GM12878 (cell line): Measurements from ENCODE around the gene TJAP1. TPM values are rescaled to one million over a fixed set of nuclear protein-coding genes. Genes with fewer than 3 reads are reported as not detected.

ENCODE experiments used
- ATAC-seq: fragments of 200-7000 bp; cut with Tn5 transposase; 3 replicates; pipeline ENCODE4 v1.9.1; 2020; ENCODE audit warnings: mild to moderate bottlenecking, moderate library complexity
- BruUV-seq: library from RNA; stranded (reverse); fragments of 400-500 nt; replicated peaks from 2 replicates; lab custom pipeline; 2021; lab: Mats Ljungman, UMichigan
- CTCF ChIA-PET: fragments of 300-600 bp; sonication (Branson Sonifier 250); formaldehyde crosslinking; extraction: SDS; loops from one replicate; lab custom pipeline; 2021; ENCODE audit warnings: inconsistent platforms; lab: Yijun Ruan, JAX
- POLR2A ChIA-PET: fragments of 350-600 bp; formaldehyde crosslinking; extraction: SDS; loops from one replicate; lab custom pipeline; 2021; ENCODE audit warnings: inconsistent platforms; lab: Charles Lee
- RAD21 ChIA-PET: fragments of 300-600 bp; sonication (Branson Sonifier 250); formaldehyde crosslinking; loops from one replicate; lab custom pipeline; 2023; ENCODE audit warnings: antibody characterized with exemption; ENCODE audit not compliant: unreplicated experiment; lab: Charles Lee
- SMC1A ChIA-PET: fragments of 300-600 bp; sonication (Branson Sonifier 250); formaldehyde crosslinking; loops from one replicate; lab custom pipeline; 2023; ENCODE audit not compliant: unreplicated experiment, uncharacterized antibody; lab: Charles Lee
- DNase-seq: peaks from one replicate; pipeline ENCODE4 v3.0.0-alpha.2; 2011; ENCODE audit warnings: low read depth, low spot score
- FAIRE-seq: peaks from 3 replicates; lab custom pipeline; 2011; peaks lifted over from hg19 to GRCh38; lab: Jason Lieb, UNC
- H2AFZ ChIP-seq: 2 replicates; pipeline ENCODE4 v1.6.0; 2011; ENCODE audit warnings: low read depth, low read length, control low read depth; ENCODE audit not compliant: control insufficient read depth
- H3K27ac ChIP-seq: 2 replicates; pipeline ENCODE4 v1.5.1; 2011; ENCODE audit warnings: control low read depth; ENCODE audit not compliant: control insufficient read depth, insufficient read depth
- H3K27me3 ChIP-seq, 2 experiments: replicated peaks in 1 of 2; 2 replicates each; pipeline versions ENCODE4 v1.6.0 to v1.6.1; 2011; ENCODE audit warnings: low read length in 1 of 2; ENCODE audit not compliant: control insufficient read depth in 2 of 2, insufficient read depth in 2 of 2
- H3K36me3 ChIP-seq, 2 experiments: 2 replicates each; pipeline ENCODE4 v1.5.1; 2011; ENCODE audit warnings: low read length in 1 of 2; ENCODE audit not compliant: control insufficient read depth in 2 of 2, insufficient read depth in 2 of 2
- H3K4me1 ChIP-seq: 2 replicates; pipeline ENCODE4 v1.6.1; 2011; ENCODE audit warnings: mild to moderate bottlenecking, low read length, moderate library complexity, mixed read lengths; ENCODE audit not compliant: control insufficient read depth, insufficient read depth
- H3K4me2 ChIP-seq: 2 replicates; pipeline ENCODE4 v1.6.0; 2011; ENCODE audit warnings: control low read depth; ENCODE audit not compliant: control insufficient read depth, insufficient read depth
- H3K4me3 ChIP-seq: fragments of 200-600 bp; sonication (generic); 2 replicates; pipeline ENCODE4 v1.5.1; 2016
- H3K79me2 ChIP-seq: 2 replicates; pipeline ENCODE4 v1.6.0; 2011; ENCODE audit warnings: low read length; ENCODE audit not compliant: control insufficient read depth, insufficient read depth
- H3K9ac ChIP-seq: 2 replicates; pipeline ENCODE4 v1.8.0; 2011; ENCODE audit warnings: low read length, control low read depth, mixed read lengths; ENCODE audit not compliant: control insufficient read depth, insufficient read depth
- H3K9me3 ChIP-seq: replicated peaks from 3 replicates; pipeline ENCODE4 v1.5.1; 2011; ENCODE audit warnings: mild to moderate bottlenecking, low read length; ENCODE audit not compliant: control insufficient read depth, insufficient read depth
- H4K20me1 ChIP-seq: 2 replicates; pipeline ENCODE4 v1.6.0; 2011; ENCODE audit not compliant: control insufficient read depth, insufficient read depth
- ASH2L ChIP-seq: fragments of 300-600, 200-600 bp; sonication (generic); IDR thresholded peaks from 2 replicates; pipeline ENCODE4 v1.6.1; 2017; ENCODE audit warnings: low read depth, mild to moderate bottlenecking, borderline replicate concordance
- BHLHE40 ChIP-seq, 2 experiments: fragments of 450-650 bp in 1 of 2; IDR thresholded peaks; 2 replicates each; pipeline ENCODE4 v1.6.1; 2011 to 2017; ENCODE audit warnings: low read depth in 2 of 2, borderline replicate concordance in 1 of 2, improper control_type of control experiment in 1 of 2, low read length in 1 of 2, mild to moderate bottlenecking in 1 of 2
- CHD1 ChIP-seq: IDR thresholded peaks from 2 replicates; pipeline ENCODE4 v1.6.1; 2012; ENCODE audit warnings: low read depth, low read length, improper control_type of control experiment
- CHD4 ChIP-seq: fragments of 200-600 bp; sonication (generic); IDR thresholded peaks from 2 replicates; pipeline ENCODE4 v1.6.1; 2016; ENCODE audit warnings: mild to moderate bottlenecking
- HCFC1 ChIP-seq: fragments of 150-350 bp; IDR thresholded peaks from 2 replicates; pipeline ENCODE4 v1.6.1; 2014; ENCODE audit warnings: low read length
- PAX5 ChIP-seq: IDR thresholded peaks from 2 replicates; pipeline ENCODE4 v1.6.1; 2011; ENCODE audit warnings: low read depth, low read length, borderline replicate concordance
- RUNX3 ChIP-seq: IDR thresholded peaks from 2 replicates; pipeline ENCODE4 v1.6.1; 2012; ENCODE audit warnings: low read length, inconsistent platforms
- USF2 ChIP-seq: IDR thresholded peaks from 2 replicates; pipeline ENCODE4 v1.6.1; 2011; ENCODE audit warnings: low read depth, low read length, improper control_type of control experiment, borderline replicate concordance
- ZNF274 ChIP-seq: IDR thresholded peaks from one replicate; pipeline ENCODE4 v1.8.0; 2011; ENCODE audit not compliant: insufficient read length, insufficient read depth
- WGBS: methylation state at CpG from one replicate; pipeline ENCODE4 v1.1.6; 2016; ENCODE audit warnings: low lambda C conversion rate; ENCODE audit not compliant: insufficient replicate concordance, insufficient coverage; ENCODE audit errors: missing lambda C conversion rate; 5-methylcytosine and 5-hydroxymethylcytosine counted together
- in situ Hi-C: fragments of 300-500 bp; cut with MboI; formaldehyde crosslinking; loops from 9 replicates; pipeline ENCODE4 v1.14.3; 2018; ENCODE audit warnings: mixed read lengths
- intact Hi-C: fragments of 100-400 bp; cut with micrococcal nuclease; formaldehyde crosslinking; loops from one replicate; pipeline ENCODE4 v1.14.2; 2022; ENCODE audit not compliant: unreplicated experiment
- polyA plus RNA-seq, 11 experiments: library from polyadenylated mRNA; depleted of rRNA in 4 of 11; unstranded in 6 of 11; stranded (reverse) in 5 of 11; fragments of >200 nt; fragmentation: Nextera tagmentation in 4 of 11; fragmentation: Illumina TruSeq in 1 of 11; extraction: Ambion mirVana in 4 of 11; extraction: Trizol in 1 of 11; gene quantifications; 1 replicate in 1 of 11; 2 replicates in 10 of 11; pipeline versions ENCODE4 v1.2.1 to v1.2.3, GENCODE V29; 2011 to 2016; ENCODE audit warnings: inconsistent platforms in 2 of 11, missing spikeins in 2 of 11, low read depth in 1 of 11
- total RNA-seq, 4 experiments: library from RNA; depleted of rRNA in 3 of 4; stranded (reverse); fragments of >200 nt in 3 of 4; fragmentation: Illumina TruSeq in 1 of 4; extraction: Trizol in 1 of 4; gene quantifications; 2 replicates each; pipeline versions ENCODE4 v1.2.1 to v1.2.3, GENCODE V29; 2013 to 2021

The TJAP1 gene
- total and polyA plus RNA-seq, 10 of the 15 experiments (the other 5 are each of a cell fraction or from before 2014, with no cell fraction given) = 0.11 to 22.6 (median 12.8) TPM

DNA sequence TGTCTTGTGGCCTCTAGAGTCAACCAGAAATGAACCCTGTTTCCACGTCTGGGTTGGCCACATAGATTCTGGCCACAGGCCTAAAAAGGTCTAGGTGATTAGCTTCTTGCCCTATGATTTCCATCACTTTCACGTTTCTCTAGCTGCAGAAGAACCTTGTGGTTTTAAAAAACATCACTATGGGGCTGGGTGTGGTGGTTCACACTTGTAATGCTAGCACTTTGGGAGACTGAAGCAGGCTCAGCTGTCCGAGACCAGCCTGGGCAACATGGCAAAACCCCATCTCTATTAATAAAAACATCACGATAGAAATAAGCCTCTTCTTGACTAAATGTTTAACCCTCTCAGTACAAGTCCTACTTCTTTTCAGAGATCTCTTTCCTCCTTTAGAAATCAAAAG, 67.1 kb downstream of the TJAP1 start:
- no TSS peak for BruUV-seq
- H3K4me2 ChIP-seq = no peak overlapping the region
- ATAC-seq (peak; percentile 26; the same call in 2 of the 3 replicates), DNase-seq (no peak), FAIRE-seq (no peak)
- no peaks in the 10 kb centered on the region for H3K9me3 ChIP-seq
- peaks cover 7 to 33% of the 10 kb centered on the region in 2 experiments for H3K36me3 ChIP-seq
- POLR2A ChIA-PET = no interaction called here
- H2AFZ ChIP-seq = no peak overlapping the region
- intact Hi-C loops = no loop called here
- SMC1A ChIA-PET = interaction anchor here (1.2 kb wide), 1 partner anchor 26 kb away, joined by 3 read pairs; no protein-coding TSS in a partner anchor
- peaks cover 4% of the 10 kb centered on the region; the same call in 1 of the 2 replicates for H4K20me1 ChIP-seq
- no peak overlapping the region for H3K9ac ChIP-seq
- H3K79me2 ChIP-seq = no peaks in the 10 kb centered on the region
- RAD21 ChIA-PET = no interaction called here
- no peak overlapping the region for H3K4me3 ChIP-seq
- no peaks in the 10 kb centered on the region for H3K27me3 ChIP-seq
- no peak overlapping the region for H3K27ac ChIP-seq
- peaks cover 8% of the 10 kb centered on the region for H3K4me1 ChIP-seq
- in situ Hi-C loops = no loop called here
- WGBS = 55% methylated on average over 4 of the region's 4 CpGs
- no peak for TF ChIP-seq USF2
- TF ChIP-seq BHLHE40 (IDR thresholded peaks at IDR 0.05; ENCODE audit: borderline replicate concordance in 1 of 2, low read depth in 2 of 2, low read length in 1 of 2) = peak in 1 of 2 experiments; percentile 26; a peak in 1 of 4 replicates
- no peak for TF ChIP-seq HCFC1
- no peak for TF ChIP-seq CHD4
- TF ChIP-seq PAX5 = no peak
- TF ChIP-seq RUNX3 = peak; percentile 37
- no peak for TF ChIP-seq ASH2L
- TF ChIP-seq CHD1 = no peak
- no peak for TF ChIP-seq ZNF274
- CTCF ChIA-PET = interaction anchor here (0.8 to 1.4 kb wide), 2 partner anchors 38 to 43 kb away, joined by 3 to 5 read pairs; no protein-coding TSS in a partner anchor
